Measurements from ENCODE around the gene PIK3R4. TPM values are rescaled to one million over a fixed set of nuclear protein-coding genes. Genes with fewer than 3 reads are reported as not detected.

PIK3R4 gene
- total RNA-seq, 1 donor from 2014 or later: 101 TPM

DNA sequence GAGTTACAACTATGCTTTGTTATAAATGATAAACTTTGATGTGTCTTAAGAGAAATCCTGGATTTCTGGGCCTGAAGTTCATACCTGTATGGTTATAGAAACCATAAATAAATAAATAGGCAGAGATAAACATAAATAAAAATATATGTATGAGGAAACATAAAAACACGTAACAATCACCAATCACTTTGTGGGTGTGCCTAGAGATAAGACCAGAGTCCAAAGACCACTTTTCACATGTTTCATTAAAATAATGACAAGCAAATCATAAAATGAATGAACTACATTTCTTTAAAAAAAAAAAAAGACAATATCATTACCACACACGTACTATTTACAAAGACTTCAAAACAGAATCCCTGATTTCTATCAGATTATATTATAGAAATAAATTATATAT, 14.1 kb downstream of the PIK3R4 start:
- H3K36me3 ChIP-seq: peaks cover 9 to 13% of the 10 kb centered on the region in 2 donors
- intact Hi-C loops (cut with DNase I): no loop called here
- TF ChIP-seq, protein P1, sequence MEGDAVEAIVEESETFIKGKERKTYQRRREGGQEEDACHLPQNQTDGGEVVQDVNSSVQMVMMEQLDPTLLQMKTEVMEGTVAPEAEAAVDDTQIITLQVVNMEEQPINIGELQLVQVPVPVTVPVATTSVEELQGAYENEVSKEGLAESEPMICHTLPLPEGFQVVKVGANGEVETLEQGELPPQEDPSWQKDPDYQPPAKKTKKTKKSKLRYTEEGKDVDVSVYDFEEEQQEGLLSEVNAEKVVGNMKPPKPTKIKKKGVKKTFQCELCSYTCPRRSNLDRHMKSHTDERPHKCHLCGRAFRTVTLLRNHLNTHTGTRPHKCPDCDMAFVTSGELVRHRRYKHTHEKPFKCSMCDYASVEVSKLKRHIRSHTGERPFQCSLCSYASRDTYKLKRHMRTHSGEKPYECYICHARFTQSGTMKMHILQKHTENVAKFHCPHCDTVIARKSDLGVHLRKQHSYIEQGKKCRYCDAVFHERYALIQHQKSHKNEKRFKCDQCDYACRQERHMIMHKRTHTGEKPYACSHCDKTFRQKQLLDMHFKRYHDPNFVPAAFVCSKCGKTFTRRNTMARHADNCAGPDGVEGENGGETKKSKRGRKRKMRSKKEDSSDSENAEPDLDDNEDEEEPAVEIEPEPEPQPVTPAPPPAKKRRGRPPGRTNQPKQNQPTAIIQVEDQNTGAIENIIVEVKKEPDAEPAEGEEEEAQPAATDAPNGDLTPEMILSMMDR (IDR thresholded peaks at IDR 0.05): no peak

GRCh38 chr3:130731817-130732216, 14.8 kb downstream of the PIK3R4 start:
- Histone ChIP-seq H3K27ac (no peak overlapping the region), H3K4me1 (peaks cover 0 to under 1% of the 10 kb centered on the region in 2 donors), H3K36me3 (peaks cover 9 to 13% of the 10 kb centered on the region in 2 donors), H3K27me3 (no peaks in the 10 kb centered on the region), H3K4me3 (no peak overlapping the region), H3K9me3 (no peaks in the 10 kb centered on the region)
- no peak for DNase-seq (ENCODE audit: low spot score in 2 of 2)
- intact Hi-C loops (cut with DNase I): no loop called here
- TF ChIP-seq, protein P1 (IDR thresholded peaks at IDR 0.05): no peak

More for the DNA sequence above, 14.1 kb downstream of the PIK3R4 start:
- no peak overlapping the region for H3K4me3 ChIP-seq
- H3K27me3 ChIP-seq: no peaks in the 10 kb centered on the region
- H3K27ac ChIP-seq: no peak overlapping the region
- H3K9me3 ChIP-seq: no peaks in the 10 kb centered on the region
- DNase-seq (ENCODE audit: low spot score in 2 of 2): no peak
- no peaks in the 10 kb centered on the region for H3K4me1 ChIP-seq

DNA sequence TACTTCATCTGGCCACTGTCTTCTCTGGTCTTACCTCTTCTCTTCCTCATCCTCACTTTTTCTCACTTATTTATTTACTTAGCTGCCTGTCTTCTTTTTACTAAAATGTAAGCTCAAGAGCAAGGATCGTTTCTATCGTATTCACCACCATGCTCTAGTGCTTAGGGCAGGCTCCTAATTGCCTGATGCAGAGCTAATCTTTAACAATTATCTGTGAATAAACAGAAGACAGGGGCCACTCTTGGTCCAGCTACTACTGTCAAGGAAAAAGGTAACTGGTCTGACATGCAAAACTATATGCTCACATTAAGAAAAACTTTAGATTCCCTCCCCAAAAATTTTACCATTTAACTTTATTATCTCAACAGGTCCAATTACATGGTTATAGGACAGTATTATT, 17.5 kb downstream of the PIK3R4 start:
- H3K9me3 ChIP-seq: no peaks in the 10 kb centered on the region
- TF ChIP-seq, protein P1 (IDR thresholded peaks at IDR 0.05): no peak
- H3K4me3 ChIP-seq: no peak overlapping the region
- H3K27me3 ChIP-seq: no peaks in the 10 kb centered on the region
- intact Hi-C loops (cut with DNase I): loop anchor here (2.0 to 10.0 kb wide), 2 partner anchors 18 to 154 kb away; partner anchors contain the start of gene PIK3R4
- DNase-seq (ENCODE audit: low spot score in 2 of 2): no peak
- H3K36me3 ChIP-seq: peaks cover 8 to 9% of the 10 kb centered on the region in 2 donors
- peaks cover 0 to 7% of the 10 kb centered on the region in 2 donors for H3K4me1 ChIP-seq
- peak overlapping the region; percentile 66 to 79 for H3K27ac ChIP-seq

GRCh38 chr3:130728037-130728436, 18.6 kb downstream of the PIK3R4 start:
- H3K4me3 ChIP-seq: no peak overlapping the region
- TF ChIP-seq, protein P1 (IDR thresholded peaks at IDR 0.05): no peak
- peaks cover 0 to 7% of the 10 kb centered on the region in 2 donors for H3K4me1 ChIP-seq
- no peaks in the 10 kb centered on the region for H3K27me3 ChIP-seq
- peaks cover 7 to 8% of the 10 kb centered on the region in 2 donors for H3K36me3 ChIP-seq
- intact Hi-C loops (cut with DNase I): loop anchor here (2.0 to 10.0 kb wide), 2 partner anchors 19 to 153 kb away; partner anchors contain the start of gene PIK3R4
- DNase-seq (ENCODE audit: low spot score in 2 of 2): no peak
- H3K9me3 ChIP-seq: no peaks in the 10 kb centered on the region
- peak overlapping the region; percentile 79 to 89 for H3K27ac ChIP-seq

GRCh38 chr3:130725746-130726145, 20.9 kb downstream of the PIK3R4 start:
- TF ChIP-seq, protein P1 (IDR thresholded peaks at IDR 0.05): no peak
- DNase-seq (ENCODE audit: low spot score in 2 of 2): no peak

More at GRCh38 chr3:130725746-130726145, 20.9 kb downstream of the PIK3R4 start:
- intact Hi-C loops (cut with DNase I): loop anchor here (10.0 kb wide), 1 partner anchor 151 kb away; no protein-coding TSS in a partner anchor
- Histone ChIP-seq H3K4me1 (peaks cover 0 to 7% of the 10 kb centered on the region in 2 donors), H3K9me3 (no peaks in the 10 kb centered on the region), H3K27me3 (no peaks in the 10 kb centered on the region), H3K36me3 (peaks cover 5 to 7% of the 10 kb centered on the region in 2 donors), H3K27ac (no peak overlapping the region), H3K4me3 (no peak overlapping the region)
